ENCODE data around the gene BIRC2.
"Not testable (repeated sequence)": the region's sequence is repeated elsewhere in the genome, so short reads cannot be mapped to it uniquely, and the experiment has no call there.

The BIRC2 gene

GRCh38 chr11:102346748-102347461, at the start of gene BIRC2:
Gene BIRC2 (plus strand): TSS chr11:102347214. CDS start chr11:102349855, 2,641 bp downstream.
- H3K4me1 ChIP-seq (ENCODE audit: control insufficient read depth, insufficient read depth, low read length): peaks cover 33% of the 10 kb centered on the region
- H3K9ac ChIP-seq (ENCODE audit: low read length): peak within 1 kb of the TSS; percentile 98
- H3K9me3 ChIP-seq (ENCODE audit: control insufficient read depth, low read length): no peaks in the 10 kb centered on the region
- DNase-seq (ENCODE audit: low read depth): peak; percentile 98
- H3K36me3 ChIP-seq (ENCODE audit: control insufficient read depth, insufficient read depth, low read length, severe bottlenecking): peaks cover 16% of the 10 kb centered on the region
- no peaks in the 10 kb centered on the region for H3K27me3 ChIP-seq (replicated peaks; ENCODE audit: control insufficient read depth, insufficient read depth, low read length)
- peak within 1 kb of the TSS; percentile 100 for H3K4me3 ChIP-seq (ENCODE audit: low read length)

GRCh38 chr11:102300837-102301236, 46.2 kb upstream of the BIRC2 start:
- not testable (repeated sequence) for H3K36me3 ChIP-seq (ENCODE audit: control insufficient read depth, insufficient read depth, low read length, severe bottlenecking)

GRCh38 chr11:102302241-102302640, 44.8 kb upstream of the BIRC2 start:
- no peaks in the 10 kb centered on the region for H3K4me1 ChIP-seq (ENCODE audit: control insufficient read depth, insufficient read depth, low read length)
- H3K27me3 ChIP-seq (replicated peaks; ENCODE audit: control insufficient read depth, insufficient read depth, low read length): no peaks in the 10 kb centered on the region
- no peaks in the 10 kb centered on the region for H3K36me3 ChIP-seq (ENCODE audit: control insufficient read depth, insufficient read depth, low read length, severe bottlenecking)
- H3K4me3 ChIP-seq (ENCODE audit: low read length): no peak overlapping the region
- H3K9ac ChIP-seq (ENCODE audit: low read length): no peak overlapping the region
- no peak for DNase-seq (ENCODE audit: low read depth)
- H3K9me3 ChIP-seq (ENCODE audit: control insufficient read depth, low read length): no peaks in the 10 kb centered on the region

More at GRCh38 chr11:102300837-102301236, 46.2 kb upstream of the BIRC2 start:
- H3K9ac ChIP-seq (ENCODE audit: low read length); H3K4me1 ChIP-seq (ENCODE audit: control insufficient read depth, insufficient read depth, low read length); H3K4me3 ChIP-seq (ENCODE audit: low read length); H3K9me3 ChIP-seq (ENCODE audit: control insufficient read depth, low read length); H3K27me3 ChIP-seq (replicated peaks; ENCODE audit: control insufficient read depth, insufficient read depth, low read length); DNase-seq (ENCODE audit: low read depth): not testable (repeated sequence)

- Histone ChIP-seq H3K36me3 (ENCODE audit: control insufficient read depth, insufficient read depth, low read length, severe bottlenecking) (no peaks in the 10 kb centered on the region), H3K9me3 (ENCODE audit: control insufficient read depth, low read length) (no peaks in the 10 kb centered on the region), H3K27me3 (replicated peaks; ENCODE audit: control insufficient read depth, insufficient read depth, low read length) (no peaks in the 10 kb centered on the region), H3K4me1 (ENCODE audit: control insufficient read depth, insufficient read depth, low read length) (no peaks in the 10 kb centered on the region), H3K9ac (ENCODE audit: low read length) (no peak overlapping the region), H3K4me3 (ENCODE audit: low read length) (no peak overlapping the region)
- DNase-seq (ENCODE audit: low read depth): no peak
Measured at GRCh38 chr11:102304686-102305085, 42.3 kb upstream of the BIRC2 start.

- Histone ChIP-seq H3K9ac (ENCODE audit: low read length) (no peak overlapping the region), H3K9me3 (ENCODE audit: control insufficient read depth, low read length) (no peaks in the 10 kb centered on the region), H3K27me3 (replicated peaks; ENCODE audit: control insufficient read depth, insufficient read depth, low read length) (no peaks in the 10 kb centered on the region), H3K4me3 (ENCODE audit: low read length) (no peak overlapping the region), H3K36me3 (ENCODE audit: control insufficient read depth, insufficient read depth, low read length, severe bottlenecking) (no peaks in the 10 kb centered on the region), H3K4me1 (ENCODE audit: control insufficient read depth, insufficient read depth, low read length) (no peaks in the 10 kb centered on the region)
- DNase-seq (ENCODE audit: low read depth): no peak
Measured at GRCh38 chr11:102305352-102306047, 41.5 kb upstream of the BIRC2 start.

- Histone ChIP-seq H3K4me1 (ENCODE audit: control insufficient read depth, insufficient read depth, low read length) (no peaks in the 10 kb centered on the region), H3K9ac (ENCODE audit: low read length) (no peak overlapping the region), H3K36me3 (ENCODE audit: control insufficient read depth, insufficient read depth, low read length, severe bottlenecking) (no peaks in the 10 kb centered on the region), H3K27me3 (replicated peaks; ENCODE audit: control insufficient read depth, insufficient read depth, low read length) (no peaks in the 10 kb centered on the region), H3K4me3 (ENCODE audit: low read length) (no peak overlapping the region), H3K9me3 (ENCODE audit: control insufficient read depth, low read length) (no peaks in the 10 kb centered on the region)
- no peak for DNase-seq (ENCODE audit: low read depth)
Measured at GRCh38 chr11:102306048-102306597, 40.9 kb upstream of the BIRC2 start.

GRCh38 chr11:102306817-102307726, 39.9 kb upstream of the BIRC2 start:
- Histone ChIP-seq H3K9ac (ENCODE audit: low read length) (no peak overlapping the region), H3K4me3 (ENCODE audit: low read length) (no peak overlapping the region), H3K4me1 (ENCODE audit: control insufficient read depth, insufficient read depth, low read length) (no peaks in the 10 kb centered on the region), H3K36me3 (ENCODE audit: control insufficient read depth, insufficient read depth, low read length, severe bottlenecking) (no peaks in the 10 kb centered on the region), H3K27me3 (replicated peaks; ENCODE audit: control insufficient read depth, insufficient read depth, low read length) (no peaks in the 10 kb centered on the region), H3K9me3 (ENCODE audit: control insufficient read depth, low read length) (no peaks in the 10 kb centered on the region)
- no peak for DNase-seq (ENCODE audit: low read depth)

- H3K36me3 ChIP-seq (ENCODE audit: control insufficient read depth, insufficient read depth, low read length, severe bottlenecking): no peaks in the 10 kb centered on the region
- no peaks in the 10 kb centered on the region for H3K27me3 ChIP-seq (replicated peaks; ENCODE audit: control insufficient read depth, insufficient read depth, low read length)
- no peaks in the 10 kb centered on the region for H3K9me3 ChIP-seq (ENCODE audit: control insufficient read depth, low read length)
- no peak overlapping the region for H3K9ac ChIP-seq (ENCODE audit: low read length)
- DNase-seq (ENCODE audit: low read depth): no peak
- peaks cover 5% of the 10 kb centered on the region for H3K4me1 ChIP-seq (ENCODE audit: control insufficient read depth, insufficient read depth, low read length)
- no peak overlapping the region for H3K4me3 ChIP-seq (ENCODE audit: low read length)
Measured at GRCh38 chr11:102307727-102308038, 39.3 kb upstream of the BIRC2 start.

GRCh38 chr11:102309621-102310541, 37.1 kb upstream of the BIRC2 start:
- peak; percentile 53 for DNase-seq (ENCODE audit: low read depth)
- Histone ChIP-seq H3K36me3 (ENCODE audit: control insufficient read depth, insufficient read depth, low read length, severe bottlenecking) (no peaks in the 10 kb centered on the region), H3K4me3 (ENCODE audit: low read length) (no peak overlapping the region), H3K4me1 (ENCODE audit: control insufficient read depth, insufficient read depth, low read length) (peaks cover 16% of the 10 kb centered on the region), H3K9me3 (ENCODE audit: control insufficient read depth, low read length) (no peaks in the 10 kb centered on the region), H3K9ac (ENCODE audit: low read length) (no peak overlapping the region), H3K27me3 (replicated peaks; ENCODE audit: control insufficient read depth, insufficient read depth, low read length) (no peaks in the 10 kb centered on the region)

GRCh38 chr11:102312667-102313066, 34.3 kb upstream of the BIRC2 start:
- Histone ChIP-seq H3K4me3 (ENCODE audit: low read length) (peak overlapping the region; percentile 75), H3K36me3 (ENCODE audit: control insufficient read depth, insufficient read depth, low read length, severe bottlenecking) (no peaks in the 10 kb centered on the region), H3K27me3 (replicated peaks; ENCODE audit: control insufficient read depth, insufficient read depth, low read length) (no peaks in the 10 kb centered on the region), H3K9ac (ENCODE audit: low read length) (peak overlapping the region; percentile 73), H3K9me3 (ENCODE audit: control insufficient read depth, low read length) (no peaks in the 10 kb centered on the region), H3K4me1 (ENCODE audit: control insufficient read depth, insufficient read depth, low read length) (peaks cover 17% of the 10 kb centered on the region)
- peak; percentile 75 for DNase-seq (ENCODE audit: low read depth)
